H9 (cell line): Measurements from ENCODE around the gene TRPV6. TPM values are rescaled to one million over a fixed set of nuclear protein-coding genes. Genes with fewer than 3 reads are reported as not detected.

Experiments used
- DNase-seq: peaks from one replicate; pipeline ENCODE4 v3.0.0-alpha.2; 2017
- H2AFZ ChIP-seq: one replicate; pipeline ENCODE4 v1.6.1; 2013; ENCODE audit warnings: mild to moderate bottlenecking, low read length, control low read depth, moderate library complexity
- H2AK5ac ChIP-seq: 2 replicates; pipeline ENCODE4 v1.6.1; 2013; ENCODE audit warnings: low read length, control low read depth, mixed read lengths; ENCODE audit not compliant: insufficient read length
- H2BK120ac ChIP-seq: one replicate; pipeline ENCODE4 v1.6.1; 2013; ENCODE audit warnings: low read depth, mild to moderate bottlenecking, low read length, control low read depth, inconsistent platforms; ENCODE audit not compliant: poor library complexity, severe bottlenecking
- H2BK12ac ChIP-seq: 2 replicates; pipeline ENCODE4 v1.6.1; 2013; ENCODE audit warnings: low read length, control low read depth, mixed read lengths, low read depth; ENCODE audit not compliant: insufficient read length
- H2BK15ac ChIP-seq: 2 replicates; pipeline ENCODE4 v1.6.1; 2013; ENCODE audit warnings: low read depth, low read length, control low read depth
- H2BK20ac ChIP-seq: one replicate; pipeline ENCODE4 v1.6.1; 2013; ENCODE audit warnings: low read depth, mild to moderate bottlenecking, low read length, control low read depth, inconsistent platforms; ENCODE audit not compliant: poor library complexity, severe bottlenecking
- H2BK5ac ChIP-seq: 2 replicates; pipeline ENCODE4 v1.6.1; 2013; ENCODE audit warnings: low read length, control low read depth, mixed read lengths; ENCODE audit not compliant: insufficient read length
- H3K14ac ChIP-seq: 2 replicates; pipeline ENCODE4 v1.6.1; 2013; ENCODE audit warnings: low read length, control low read depth; ENCODE audit not compliant: insufficient read depth
- H3K18ac ChIP-seq: 2 replicates; pipeline ENCODE4 v1.6.1; 2013; ENCODE audit warnings: low read depth, mild to moderate bottlenecking, mixed read lengths, low read length, control low read depth; ENCODE audit not compliant: insufficient read length
- H3K23ac ChIP-seq: 2 replicates; pipeline ENCODE4 v1.6.1; 2013; ENCODE audit warnings: low read length, control low read depth, mixed read lengths, low read depth; ENCODE audit not compliant: insufficient read length
- H3K23me2 ChIP-seq: 2 replicates; pipeline ENCODE4 v1.6.1; 2013; ENCODE audit warnings: low read depth, mild to moderate bottlenecking, mixed read lengths, low read length, control low read depth; ENCODE audit not compliant: insufficient read length, poor library complexity, severe bottlenecking
- H3K27ac ChIP-seq: 2 replicates; pipeline ENCODE4 v1.5.1; 2013; ENCODE audit warnings: low read length, control low read depth, mixed read lengths, low read depth; ENCODE audit not compliant: insufficient read length
- H3K27me3 ChIP-seq: 2 replicates; pipeline ENCODE4 v1.6.1; 2013; ENCODE audit warnings: low read length, control low read depth, inconsistent platforms; ENCODE audit not compliant: insufficient read depth
- H3K4ac ChIP-seq: 2 replicates; pipeline ENCODE4 v1.6.1; 2013; ENCODE audit warnings: low read depth, mild to moderate bottlenecking, control low read depth, inconsistent platforms, low read length, moderate library complexity
- H3K4me1 ChIP-seq: 2 replicates; pipeline ENCODE4 v1.6.1; 2013; ENCODE audit warnings: low read length, control low read depth, inconsistent platforms; ENCODE audit not compliant: insufficient read depth
- H3K4me2 ChIP-seq: 2 replicates; pipeline ENCODE4 v1.6.1; 2013; ENCODE audit warnings: low read length, control low read depth, mixed read lengths; ENCODE audit not compliant: insufficient read length, insufficient read depth
- H3K56ac ChIP-seq: 2 replicates; pipeline ENCODE4 v1.6.1; 2013; ENCODE audit warnings: low read depth, mild to moderate bottlenecking, mixed read lengths, low read length, control low read depth; ENCODE audit not compliant: insufficient read length
- H3K79me1 ChIP-seq: 2 replicates; pipeline ENCODE4 v1.6.1; 2013; ENCODE audit warnings: low read depth, mild to moderate bottlenecking, moderate library complexity, low read length, control low read depth, inconsistent platforms; ENCODE audit not compliant: insufficient read depth, poor library complexity, severe bottlenecking
- H3K79me2 ChIP-seq: 2 replicates; pipeline ENCODE4 v1.6.1; 2013; ENCODE audit warnings: low read length, control low read depth, inconsistent platforms; ENCODE audit not compliant: insufficient read depth
- H3K9ac ChIP-seq: 2 replicates; pipeline ENCODE4 v1.6.1; 2013; ENCODE audit warnings: low read length, control low read depth, mixed read lengths; ENCODE audit not compliant: insufficient read length; ENCODE audit errors: extremely low read depth
- H3K9me3 ChIP-seq: one replicate; pipeline ENCODE4 v1.6.1; 2013; ENCODE audit warnings: low read depth, low read length, inconsistent platforms; ENCODE audit not compliant: control insufficient read depth
- H3T11ph ChIP-seq: one replicate; pipeline ENCODE4 v1.6.1; 2013; ENCODE audit warnings: mild to moderate bottlenecking, low read length, control low read depth, inconsistent platforms
- H4K20me1 ChIP-seq: one replicate; pipeline ENCODE4 v1.6.1; 2013; ENCODE audit not compliant: control insufficient read depth, insufficient read length, insufficient read depth
- H4K5ac ChIP-seq: 2 replicates; pipeline ENCODE4 v1.6.1; 2013; ENCODE audit warnings: low read depth, mild to moderate bottlenecking, mixed read lengths, low read length, control low read depth; ENCODE audit not compliant: insufficient read length
- H4K8ac ChIP-seq: replicated peaks from 2 replicates; pipeline ENCODE4 v1.6.1; 2013; ENCODE audit warnings: low read length, control low read depth, mixed read lengths, low read depth; ENCODE audit not compliant: insufficient read length
- H4K91ac ChIP-seq: 2 replicates; pipeline ENCODE4 v1.6.1; 2013; ENCODE audit warnings: low read depth, mild to moderate bottlenecking, moderate library complexity, mixed read lengths, low read length, control low read depth; ENCODE audit not compliant: insufficient read length
- H3K27ac Mint-ChIP-seq, 3 experiments: 2 replicates in 2 of 3; 3 replicates in 1 of 3; pipeline ENCODE4 v1.8.0; 2020 to 2021; ENCODE audit warnings: mixed read lengths in 3 of 3, mild to moderate bottlenecking in 1 of 3, moderate library complexity in 1 of 3
- H3K27me3 Mint-ChIP-seq: 2 replicates; pipeline ENCODE4 v1.8.0; 2021; ENCODE audit warnings: low read depth, mild to moderate bottlenecking, moderate library complexity, mixed read lengths
- H3K36me3 Mint-ChIP-seq, 3 experiments: 2 replicates in 2 of 3; 3 replicates in 1 of 3; pipeline ENCODE4 v1.8.0; 2020 to 2021; ENCODE audit warnings: low read depth in 3 of 3, mixed read lengths in 3 of 3; ENCODE audit not compliant: insufficient read depth in 1 of 3
- H3K4me1 Mint-ChIP-seq, 2 experiments: 2 replicates each; pipeline ENCODE4 v1.8.0; 2020; ENCODE audit warnings: mixed read lengths in 2 of 2
- H3K4me3 Mint-ChIP-seq, 2 experiments: 2 replicates in 1 of 2; 3 replicates in 1 of 2; pipeline ENCODE4 v1.8.0; 2020 to 2021; ENCODE audit warnings: mild to moderate bottlenecking in 2 of 2, mixed read lengths in 2 of 2, moderate library complexity in 1 of 2
- H3K9me3 Mint-ChIP-seq, 2 experiments: 2 replicates in 1 of 2; 3 replicates in 1 of 2; pipeline ENCODE4 v1.8.0; 2020; ENCODE audit warnings: mild to moderate bottlenecking in 2 of 2, mixed read lengths in 2 of 2, moderate library complexity in 1 of 2
- CTCF ChIP-seq: fragments of 200-600 bp; sonication (generic); conservative IDR thresholded peaks from 3 replicates; pipeline ENCODE4 v1.8.0; 2021; ENCODE audit warnings: antibody characterized with exemption, mild to moderate bottlenecking
- WGBS: extraction: QIAGEN DNeasy Blood & Tissue Kit; methylation state at CpG from one replicate; pipeline ENCODE4 v1.1.7; 2013; ENCODE audit warnings: missing lambda C conversion rate, low lambda C conversion rate, mixed read lengths; ENCODE audit not compliant: insufficient read length; ENCODE audit errors: extremely low coverage; 5-methylcytosine and 5-hydroxymethylcytosine counted together
- total RNA-seq: library from RNA; stranded (reverse); gene quantifications from 2 replicates; pipeline ENCODE4 v1.2.1, GENCODE V29; 2021

The TRPV6 gene
- total RNA-seq, 1 experiment from 2014 or later: 0.61 TPM

GRCh38 chr7:142896741-142897379 is 11.3 kb upstream of the TRPV6 start:
- Histone ChIP-seq H2AFZ (no peak overlapping the region), H4K5ac (no peak overlapping the region), H2BK120ac (no peak overlapping the region), H3K9me3 (no peaks in the 10 kb centered on the region), H3K4me2 (no peak overlapping the region), H3K27me3 (no peaks in the 10 kb centered on the region), H2BK5ac (no peak overlapping the region), H3K79me1 (no peaks in the 10 kb centered on the region), H2AK5ac (no peak overlapping the region), H4K8ac (no peak overlapping the region), H2BK15ac (no peak overlapping the region), H3K79me2 (no peaks in the 10 kb centered on the region), H3K56ac (no peak overlapping the region), H3K23me2 (no peaks in the 10 kb centered on the region), H2BK20ac (no peak overlapping the region), H3K18ac (no peak overlapping the region), H3K4me1 (no peaks in the 10 kb centered on the region; the same call in 1 of the 2 replicates), H4K91ac (no peak overlapping the region), H4K20me1 (no peaks in the 10 kb centered on the region), H3K27ac (no peak overlapping the region), H3T11ph (no peak overlapping the region), H3K14ac (no peak overlapping the region), H2BK12ac (no peak overlapping the region), H3K23ac (no peak overlapping the region), H3K4ac (no peak overlapping the region), H3K9ac (no peak overlapping the region)
- TF ChIP-seq CTCF: no peak
- H3K4me3 Mint-ChIP-seq: no peak overlapping the region
- DNase-seq: no peak
- peaks cover 14% of the 10 kb centered on the region for H3K27me3 Mint-ChIP-seq
- no CpG with 5 or more reads among the region's 3 CpGs for WGBS
- H3K9me3 Mint-ChIP-seq: peaks cover 0 to 3% of the 10 kb centered on the region in 2 experiments; a peak in 2 of 5 replicates
- peaks cover 16 to 22% of the 10 kb centered on the region in 2 experiments for H3K4me1 Mint-ChIP-seq
- H3K36me3 Mint-ChIP-seq: peaks cover 0 to under 1% (median 0%) of the 10 kb centered on the region in 3 experiments; a peak in 1 of 7 replicates
- H3K27ac Mint-ChIP-seq: no peak overlapping the region
